Lower leg skin (tissue), 3 donors: ENCODE data around the gene PJA1.

ENCODE experiments used
- CTCF ChIP-seq, 3 donors: fragments of 450-650 bp; IDR thresholded peaks; one replicate each; pipeline ENCODE4 v1.5.1; 2016; ENCODE audit warnings: antibody characterized with exemption in 3 of 3, mild to moderate bottlenecking in 3 of 3, moderate library complexity in 2 of 3
- POLR2A ChIP-seq, 2 donors: fragments of 450-650 bp; IDR thresholded peaks; one replicate each; pipeline ENCODE4 v1.6.1; 2016 to 2017; ENCODE audit warnings: antibody characterized with exemption in 2 of 2, mild to moderate bottlenecking in 1 of 2, moderate library complexity in 1 of 2

GRCh38 chrX:69173906-69174305, 8.7 kb upstream of the PJA1 start:
- TF ChIP-seq POLR2A (IDR thresholded peaks at IDR 0.05): no peak
- no peak for TF ChIP-seq CTCF (IDR thresholded peaks at IDR 0.05)
